ENCODE results near the gene TMEM150C. TPM values are rescaled to one million over a fixed set of nuclear protein-coding genes. Genes with fewer than 3 reads are reported as not detected.

Gene TMEM150C
- total RNA-seq, 1 donor from 2014 or later, result 7.1 TPM

Other genes with a start within 250 kb of the TMEM150C start
- gene HNRNPD, start 188.0 kb downstream of the TMEM150C start, total RNA-seq, result 24.9 and 26.8 TPM in 2 replicates
- gene HNRNPDL, start 131.5 kb downstream of the TMEM150C start, total RNA-seq, result 80.2 and 111 TPM in 2 replicates
- gene ENOPH1, start 131.4 kb downstream of the TMEM150C start, total RNA-seq, result 35.3 and 42.4 TPM in 2 replicates
- 23.6 and 23.8 TPM in 2 replicates for gene SCD5, start 236.8 kb upstream of the TMEM150C start, total RNA-seq

Data from dermis microvascular lymphatic vessel endothelial cell (primary cell).